Measurements from ENCODE around the gene LRMDA. TPM values are rescaled to one million over a fixed set of nuclear protein-coding genes. Genes with fewer than 3 reads are reported as not detected.

The LRMDA gene
- total and polyA plus RNA-seq, 2 of the 13 experiments (the other 11 are each of a cell fraction or from before 2014, with no cell fraction given), result 13.4 to 22.0 TPM

GRCh38 chr10:75405598-75406461 is 25.6 kb upstream of the LRMDA start (continued):
- 0 out of 2 replicates have a peak, but pooled peaks have one; percentile 18 for TF ChIP-seq SNAPC5 (CRISPR knock-in tag; IDR thresholded peaks at IDR 0.05; ENCODE audit: borderline replicate concordance)
- 0 out of 2 replicates have a peak, but pooled peaks have one; percentile 35 for TF ChIP-seq ZNF776 (CRISPR knock-in tag; IDR thresholded peaks at IDR 0.05)
- TF ChIP-seq POLR2G (IDR thresholded peaks at IDR 0.05; ENCODE audit: low read depth, low read length), result peak; percentile 59
- no peak for TF ChIP-seq BHLHE40 (IDR thresholded peaks at IDR 0.05; ENCODE audit: low read length)
- TF ChIP-seq PRPF4 (IDR thresholded peaks at IDR 0.05; ENCODE audit: low read depth, low read length, poor library complexity, severe bottlenecking), result peak; percentile 19
- TF ChIP-seq ZNF546 (CRISPR knock-in tag; conservative IDR thresholded peaks at IDR 0.05), result no peak
- peak; percentile 2; the same call in 1 of the 2 replicates for TF ChIP-seq ERF (CRISPR knock-in tag; IDR thresholded peaks at IDR 0.05)
- no peak for TF ChIP-seq HMG20A (CRISPR knock-in tag; IDR thresholded peaks at IDR 0.05; ENCODE audit: borderline replicate concordance)
- TF ChIP-seq IRF2 (CRISPR knock-in tag; IDR thresholded peaks at IDR 0.05), result 0 out of 2 replicates have a peak, but pooled peaks have one; percentile 5
- TF ChIP-seq RBFOX2 (IDR thresholded peaks at IDR 0.05; ENCODE audit: low read depth, low read length), result peak; percentile 57; the same call in 1 of the 2 replicates
- no peak for TF ChIP-seq HDAC2 (CRISPR knock-in tag; IDR thresholded peaks at IDR 0.05)
- no peak for TF ChIP-seq ZMAT3 (CRISPR knock-in tag; conservative IDR thresholded peaks at IDR 0.05)
- TF ChIP-seq TOPORS (CRISPR knock-in tag; IDR thresholded peaks at IDR 0.05), result 0 out of 2 replicates have a peak, but pooled peaks have one; percentile 16
- no peak for TF ChIP-seq KMT2B (CRISPR knock-in tag; IDR thresholded peaks at IDR 0.05)
- TF ChIP-seq HMGXB4 (CRISPR knock-in tag; IDR thresholded peaks at IDR 0.05; ENCODE audit: borderline replicate concordance in 1 of 2, low read depth in 1 of 2), result no peak
- no peak for TF ChIP-seq ZNF234 (CRISPR knock-in tag; conservative IDR thresholded peaks at IDR 0.05)
- no peak for TF ChIP-seq MEF2D (CRISPR knock-in tag; IDR thresholded peaks at IDR 0.05)
- no peak for TF ChIP-seq SMC3 (IDR thresholded peaks at IDR 0.05; ENCODE audit: low read length)
- TF ChIP-seq ZNF10 (CRISPR knock-in tag; IDR thresholded peaks at IDR 0.05; ENCODE audit: borderline replicate concordance, low read depth), result no peak
- TF ChIP-seq KDM5B (CRISPR knock-in tag; IDR thresholded peaks at IDR 0.05; ENCODE audit: borderline replicate concordance), result no peak
- TF ChIP-seq SNAPC2 (CRISPR knock-in tag; IDR thresholded peaks at IDR 0.05), result no peak
- TF ChIP-seq ZNF800 (CRISPR knock-in tag; IDR thresholded peaks at IDR 0.05), result peak; percentile 4; the same call in 1 of the 2 replicates
- no peak for TF ChIP-seq GMEB1 (CRISPR knock-in tag; IDR thresholded peaks at IDR 0.05; ENCODE audit: borderline replicate concordance)

Measured in HepG2 (cell line).